Effector CD4-positive, alpha-beta T cell (primary cell): ENCODE measurements around the gene CLCN4.

Source experiments
- DNase-seq: peaks from one replicate; pipeline ENCODE4 v3.0.0-alpha.2; 2020

Gene CLCN4

DNA sequence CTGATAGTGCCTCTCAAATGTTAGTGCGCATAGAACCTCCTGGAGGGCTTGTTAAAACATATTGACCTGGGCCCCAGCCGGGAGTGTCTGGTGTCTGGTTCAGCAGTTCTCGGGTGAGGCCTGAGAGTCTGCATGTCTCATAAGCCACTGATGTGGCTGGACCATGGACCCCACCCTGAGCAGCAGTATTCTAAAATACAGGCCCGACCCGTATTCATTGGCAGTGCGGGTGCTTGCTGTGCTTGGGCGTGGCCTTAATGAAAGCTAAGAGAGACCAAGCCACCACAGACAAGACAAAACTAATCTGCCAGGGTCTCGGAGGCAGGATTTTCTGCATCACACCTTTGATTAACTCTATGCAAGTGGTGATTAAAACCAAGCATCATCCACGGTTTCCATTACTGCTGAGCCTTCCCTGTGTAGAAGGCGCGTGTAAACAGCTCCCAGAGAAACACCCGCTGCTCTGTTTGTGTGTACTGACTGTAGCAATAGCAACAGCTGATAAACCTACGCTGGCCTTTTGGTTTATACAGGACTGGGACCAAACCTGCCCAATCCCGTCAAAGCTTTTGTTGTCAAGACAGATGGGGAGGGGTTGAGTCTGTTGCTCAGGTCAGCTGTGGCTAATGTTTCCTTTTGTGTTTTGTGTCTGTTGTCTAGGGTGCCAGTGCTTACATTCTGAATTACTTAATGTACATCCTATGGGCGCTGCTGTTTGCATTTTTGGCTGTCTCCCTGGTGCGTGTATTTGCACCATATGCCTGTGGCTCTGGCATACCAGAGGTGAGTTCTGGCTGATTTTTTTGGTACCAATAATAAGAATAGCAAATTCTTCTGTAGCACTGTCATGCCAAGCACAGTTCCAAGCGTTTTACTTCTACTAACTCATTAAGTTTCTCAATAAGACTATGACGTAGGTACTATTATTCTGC lies 40.8 kb downstream of the CLCN4 start:
- no peak for DNase-seq

DNA sequence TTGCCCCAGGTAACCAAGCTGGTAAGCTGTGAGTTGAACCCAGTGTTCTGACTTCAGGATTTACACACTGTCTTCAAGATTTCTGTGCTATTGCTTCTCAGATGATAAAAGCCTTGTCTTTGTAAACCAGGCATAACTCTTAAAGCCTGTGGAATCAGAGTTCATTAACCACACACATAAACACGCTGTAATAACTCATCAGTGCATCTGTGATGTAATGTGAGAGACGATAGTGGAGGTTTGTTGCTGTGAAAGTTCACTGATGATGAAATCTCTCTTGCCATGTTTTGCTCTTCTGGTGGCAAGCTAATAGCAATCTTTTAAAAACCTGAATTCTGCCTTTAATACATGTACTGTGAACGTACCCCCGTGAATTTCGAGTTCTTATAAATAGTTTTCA lies 41.5 kb downstream of the CLCN4 start:
- no peak for DNase-seq

DNA sequence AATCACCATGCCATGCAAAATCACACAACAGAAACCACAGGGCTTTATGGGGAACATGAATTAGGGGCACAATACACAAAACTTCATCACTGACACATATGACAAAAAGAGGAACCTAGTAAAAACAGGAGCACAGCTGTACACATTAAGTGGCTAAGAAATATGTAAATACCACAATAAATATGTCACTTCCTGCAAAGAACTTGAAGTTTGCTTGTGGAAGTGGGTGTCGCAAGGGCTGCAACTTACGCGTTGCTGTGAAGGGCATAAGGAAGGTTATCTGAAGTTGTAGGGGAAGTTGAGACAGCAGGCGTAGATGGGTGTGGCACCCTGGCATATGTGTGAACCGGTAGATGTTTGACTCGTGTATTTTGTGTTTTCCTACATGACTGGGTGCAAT lies 42.4 kb downstream of the CLCN4 start:
- DNase-seq = no peak

DNA sequence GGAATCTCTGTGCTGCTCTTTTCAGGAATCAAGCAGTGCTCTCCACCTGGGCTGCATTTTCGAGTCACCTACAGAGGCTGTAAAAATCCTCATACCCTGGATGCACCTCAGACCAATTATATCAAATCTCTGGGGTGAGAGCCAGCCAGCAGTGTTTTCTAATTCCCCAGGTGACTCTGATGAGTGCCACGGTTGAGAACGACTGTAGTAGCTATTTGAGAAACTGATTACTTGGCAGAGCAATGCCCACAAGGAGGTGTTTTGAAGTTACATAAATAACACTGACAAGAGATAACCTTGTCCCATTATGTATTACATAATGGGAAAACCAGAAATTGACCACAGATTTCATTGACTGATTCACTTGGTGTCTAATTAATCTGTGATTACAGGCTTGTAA lies 46.8 kb downstream of the CLCN4 start:
- DNase-seq = no peak

DNA sequence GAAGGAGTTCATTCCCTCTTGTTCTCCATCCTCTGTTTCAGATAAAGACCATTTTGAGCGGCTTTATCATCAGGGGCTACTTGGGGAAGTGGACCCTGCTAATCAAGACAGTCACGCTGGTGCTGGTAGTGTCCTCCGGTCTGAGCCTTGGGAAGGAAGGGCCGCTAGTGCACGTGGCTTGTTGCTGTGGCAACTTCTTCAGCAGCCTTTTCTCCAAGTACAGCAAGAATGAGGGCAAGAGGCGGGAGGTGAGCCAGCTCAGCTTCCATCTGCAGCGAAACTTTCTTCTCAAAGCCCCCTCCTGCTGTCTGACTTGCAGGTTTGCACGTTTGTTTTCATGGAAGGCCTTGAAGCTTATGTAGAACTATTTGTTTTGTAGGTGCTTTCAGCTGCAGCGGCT lies 49.5 kb downstream of the CLCN4 start:
- DNase-seq = no peak

DNA sequence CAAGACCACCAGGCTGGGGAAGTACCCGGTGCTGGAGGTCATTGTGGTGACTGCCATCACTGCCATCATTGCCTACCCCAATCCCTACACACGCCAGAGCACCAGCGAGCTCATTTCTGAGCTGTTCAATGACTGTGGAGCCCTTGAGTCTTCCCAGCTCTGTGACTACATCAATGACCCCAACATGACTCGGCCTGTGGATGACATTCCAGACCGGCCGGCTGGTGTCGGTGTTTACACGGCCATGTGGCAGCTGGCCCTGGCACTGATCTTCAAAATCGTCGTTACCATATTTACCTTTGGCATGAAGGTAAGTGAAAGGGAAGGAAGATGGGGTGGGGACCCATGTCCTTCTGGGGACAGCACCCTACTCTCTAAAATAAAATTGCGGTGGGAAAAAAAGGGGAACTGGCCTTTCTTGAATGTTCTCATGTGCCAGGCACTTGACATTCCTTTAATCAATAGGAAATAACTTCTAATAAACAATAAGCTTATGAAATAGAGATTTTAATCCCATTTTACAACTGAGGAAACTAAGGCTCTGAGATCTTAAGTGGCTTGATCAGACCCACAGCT lies 51.6 kb downstream of the CLCN4 start:
- no peak for DNase-seq

DNA sequence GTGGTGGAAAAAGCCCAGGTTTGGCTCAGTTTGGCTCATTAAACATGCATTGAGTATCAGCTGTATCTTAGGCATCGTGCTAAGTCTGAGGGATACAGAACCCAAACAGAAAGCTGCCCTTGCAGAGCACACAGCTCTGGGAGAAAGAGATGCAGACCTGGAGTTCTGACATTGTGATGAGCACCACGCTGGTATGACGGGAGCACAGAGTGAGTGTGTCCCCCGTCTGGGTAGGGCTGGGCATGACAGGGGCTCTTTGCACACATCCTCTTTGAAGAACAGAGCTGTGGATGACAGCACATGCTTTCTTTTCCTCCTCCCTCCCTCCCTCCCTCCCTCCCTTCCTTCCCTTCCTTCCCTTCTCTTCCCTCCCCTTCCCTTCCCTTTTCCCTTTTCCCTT lies 52.2 kb downstream of the CLCN4 start:
- DNase-seq = no peak

DNA sequence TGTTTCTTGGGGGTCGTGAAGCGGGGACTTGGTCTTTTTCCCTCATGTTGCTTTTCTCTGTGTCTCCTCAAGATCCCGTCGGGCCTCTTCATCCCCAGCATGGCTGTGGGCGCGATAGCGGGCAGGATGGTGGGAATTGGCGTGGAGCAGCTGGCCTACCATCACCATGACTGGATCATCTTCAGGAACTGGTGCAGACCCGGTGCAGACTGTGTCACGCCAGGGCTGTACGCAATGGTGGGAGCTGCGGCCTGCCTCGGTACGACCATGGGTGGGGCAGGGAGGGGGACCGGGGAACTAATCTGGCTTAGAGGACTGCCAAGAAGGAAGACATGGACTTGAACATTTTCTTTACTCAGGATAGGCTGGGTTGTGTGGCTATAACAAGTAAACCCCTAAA lies 55.6 kb downstream of the CLCN4 start:
- no peak for DNase-seq

DNA sequence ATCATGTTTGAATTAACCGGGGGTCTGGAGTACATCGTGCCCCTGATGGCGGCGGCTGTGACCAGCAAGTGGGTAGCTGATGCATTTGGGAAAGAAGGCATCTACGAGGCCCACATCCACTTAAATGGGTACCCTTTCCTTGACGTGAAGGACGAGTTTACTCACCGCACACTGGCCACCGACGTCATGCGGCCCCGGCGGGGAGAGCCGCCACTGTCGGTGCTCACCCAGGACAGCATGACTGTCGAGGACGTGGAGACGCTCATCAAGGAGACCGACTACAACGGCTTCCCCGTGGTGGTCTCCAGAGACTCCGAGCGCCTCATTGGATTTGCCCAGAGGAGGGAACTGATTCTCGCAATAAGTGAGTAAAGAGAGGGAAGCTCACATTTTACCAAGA lies 56.9 kb downstream of the CLCN4 start:
- DNase-seq = no peak

DNA sequence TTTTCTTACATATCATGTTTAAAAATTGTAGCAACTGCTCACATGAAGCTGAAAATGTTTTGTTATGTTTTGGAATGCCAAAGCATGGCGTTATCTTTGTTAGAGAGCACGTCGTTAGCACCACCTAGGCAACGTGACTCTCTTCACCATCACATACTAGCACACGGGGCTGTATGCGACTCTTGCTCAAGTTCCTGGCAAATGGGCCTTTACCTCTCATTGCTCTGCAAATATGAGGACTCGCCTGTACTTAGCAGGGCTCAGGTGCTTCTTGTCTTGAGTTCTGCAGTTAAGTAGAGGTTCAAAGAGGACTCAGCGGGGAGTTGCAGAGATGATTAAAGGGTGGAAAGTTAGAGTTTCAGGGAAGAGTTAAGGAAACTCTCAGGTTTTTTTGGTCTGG lies 59.4 kb downstream of the CLCN4 start:
- no peak for DNase-seq

DNA sequence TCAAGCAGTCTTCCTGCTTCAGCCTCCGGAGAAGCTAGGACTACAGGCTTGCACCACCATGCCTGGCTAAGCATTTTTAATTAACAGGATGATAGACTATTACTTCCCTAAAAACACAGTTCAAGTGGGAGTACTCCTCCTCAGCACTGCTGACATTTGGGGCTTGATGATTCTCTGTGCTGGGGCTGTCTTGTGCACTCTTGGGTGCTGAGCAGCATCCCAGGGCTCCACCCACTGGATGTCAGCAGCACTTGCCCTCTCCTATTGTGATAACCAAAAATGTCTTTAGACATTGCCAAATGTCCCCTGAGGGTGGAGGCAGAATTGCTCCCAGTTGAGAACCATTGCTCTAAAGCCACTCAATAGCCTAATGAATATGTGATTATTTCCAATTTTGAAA lies 60.4 kb downstream of the CLCN4 start:
- DNase-seq = no peak

DNA sequence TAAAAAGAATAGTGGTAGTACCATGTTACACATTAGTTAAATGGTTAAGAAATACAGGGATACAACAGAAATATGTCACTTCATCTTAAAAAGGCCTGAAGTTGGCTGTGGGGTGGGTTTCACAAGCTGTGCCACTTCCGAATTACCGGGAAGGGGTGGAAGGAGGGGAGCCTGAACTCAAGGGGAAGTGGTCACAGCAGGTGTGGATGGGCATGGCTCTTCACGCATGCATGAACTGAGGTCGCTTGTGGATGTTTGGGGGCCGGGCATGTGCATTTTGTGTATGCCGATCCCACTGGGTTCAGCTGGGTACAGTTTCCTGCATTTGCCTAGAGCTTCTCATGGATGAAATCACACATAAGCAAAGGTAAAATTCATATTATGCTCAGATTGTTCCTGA lies 64.9 kb downstream of the CLCN4 start:
- DNase-seq = no peak

DNA sequence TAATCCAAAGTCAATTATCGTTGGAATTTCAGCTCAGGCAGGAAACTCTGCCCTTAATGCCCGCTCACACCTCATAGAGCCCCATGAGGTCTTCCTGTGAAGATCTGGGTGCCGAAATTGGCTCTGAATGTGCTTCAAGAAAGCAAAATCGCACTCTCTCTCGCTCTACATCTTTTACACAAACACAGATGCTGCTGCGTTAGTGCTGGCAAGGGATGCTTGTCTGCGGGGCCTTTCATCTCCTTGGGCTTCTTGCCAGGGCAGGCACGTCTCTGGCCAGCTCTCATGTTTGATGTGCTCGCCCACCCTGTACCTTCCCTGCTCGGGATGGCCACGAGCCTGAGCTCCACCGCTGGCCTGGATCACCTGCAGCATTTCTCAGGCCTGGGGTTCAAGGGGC lies 66.5 kb downstream of the CLCN4 start:
- DNase-seq = no peak

DNA sequence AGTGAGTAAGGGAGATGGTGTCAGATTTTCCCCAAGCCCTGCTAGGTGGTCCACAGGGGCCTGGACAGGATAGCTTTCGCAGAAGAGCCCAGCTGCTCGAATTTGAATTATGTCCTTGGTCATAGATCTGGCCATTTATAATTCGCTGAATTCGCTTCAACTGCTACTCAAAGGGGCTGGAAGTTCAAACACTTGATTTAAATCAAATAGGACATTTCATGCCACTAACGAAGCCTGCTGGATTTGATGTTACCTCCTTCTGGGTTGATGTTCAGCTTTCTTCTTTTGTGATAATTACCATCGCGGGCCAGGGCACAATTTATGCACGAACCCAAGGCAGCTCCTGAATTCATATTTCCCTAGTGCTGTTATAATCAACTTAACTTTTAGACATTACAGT lies 67.0 kb downstream of the CLCN4 start:
- no peak for DNase-seq

DNA sequence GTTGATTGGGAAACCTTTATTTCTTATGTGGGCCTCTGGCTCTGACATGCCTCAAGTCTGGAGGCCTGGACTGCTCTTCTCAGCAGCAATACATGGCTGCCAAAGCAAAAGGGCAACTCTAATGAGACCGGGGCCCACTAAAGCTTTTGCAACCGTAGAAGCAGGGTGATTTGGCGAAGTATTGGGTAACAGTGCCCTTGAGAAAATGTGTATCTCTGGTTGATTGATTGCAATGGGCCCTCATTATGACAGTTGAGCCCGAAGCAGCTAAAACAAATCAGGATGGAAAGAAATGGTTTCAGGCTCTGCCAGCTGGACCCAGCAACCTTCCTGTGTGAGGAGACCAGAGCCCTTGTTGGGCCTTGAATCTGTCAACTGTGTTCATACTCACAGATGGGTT lies 73.4 kb downstream of the CLCN4 start:
- no peak for DNase-seq

DNA sequence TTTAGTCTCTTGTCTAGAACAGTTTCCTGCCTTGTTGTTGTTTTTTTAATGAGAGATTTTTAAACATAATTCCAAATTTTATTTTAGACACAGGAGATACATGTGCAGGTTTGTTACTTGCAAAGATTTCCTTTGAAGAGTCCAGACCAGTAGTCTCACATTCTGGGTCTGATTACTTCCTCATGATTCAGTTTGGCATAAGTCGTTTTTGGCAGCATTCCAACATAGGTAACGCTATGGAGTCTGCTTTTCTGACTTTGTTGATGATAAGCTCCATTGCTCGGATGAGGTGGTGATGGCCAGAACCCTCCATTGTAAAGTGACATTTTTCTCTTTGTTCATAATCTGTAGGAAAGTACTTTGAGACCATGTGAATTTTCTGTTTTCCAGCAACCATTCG lies 74.7 kb downstream of the CLCN4 start:
- no peak for DNase-seq

DNA sequence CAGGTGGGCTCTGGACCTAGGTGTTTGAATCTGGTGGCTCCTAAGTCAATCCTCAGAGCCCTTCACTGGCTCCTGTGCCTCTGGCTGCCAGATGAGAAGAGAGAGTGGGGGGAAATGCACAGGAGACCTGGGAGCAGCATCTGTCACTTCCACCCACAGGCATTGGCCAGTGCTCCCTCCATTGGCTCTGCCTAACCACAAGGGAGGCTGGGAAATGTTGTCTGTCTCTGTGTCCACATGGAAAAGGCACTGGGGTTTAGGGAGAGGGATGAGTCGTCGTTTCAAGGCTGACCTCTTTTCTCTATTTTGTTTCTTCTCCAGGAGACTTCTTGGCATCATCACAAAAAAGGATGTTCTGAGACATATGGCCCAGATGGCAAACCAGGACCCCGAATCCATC lies 76.4 kb downstream of the CLCN4 start:
- no peak for DNase-seq

DNA sequence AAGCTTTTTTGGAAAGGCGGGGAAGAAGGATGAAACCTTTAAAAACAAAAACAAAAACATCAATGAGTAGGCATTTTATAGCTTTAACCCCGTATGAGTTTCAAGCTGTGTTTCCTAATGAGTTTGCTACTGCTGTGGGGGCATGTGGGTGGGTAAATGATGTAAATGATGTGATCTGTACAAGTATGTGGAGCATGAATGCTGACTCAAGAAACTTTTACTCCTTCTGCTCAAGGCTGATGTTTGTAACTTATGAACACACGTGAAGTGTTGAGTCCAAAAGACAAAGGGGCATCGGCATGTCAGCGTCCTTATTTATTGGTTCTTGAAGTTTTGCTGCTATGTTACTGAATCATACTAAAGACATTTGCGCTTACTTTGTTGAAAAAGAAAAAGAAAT lies 76.9 kb downstream of the CLCN4 start:
- DNase-seq = no peak

DNA sequence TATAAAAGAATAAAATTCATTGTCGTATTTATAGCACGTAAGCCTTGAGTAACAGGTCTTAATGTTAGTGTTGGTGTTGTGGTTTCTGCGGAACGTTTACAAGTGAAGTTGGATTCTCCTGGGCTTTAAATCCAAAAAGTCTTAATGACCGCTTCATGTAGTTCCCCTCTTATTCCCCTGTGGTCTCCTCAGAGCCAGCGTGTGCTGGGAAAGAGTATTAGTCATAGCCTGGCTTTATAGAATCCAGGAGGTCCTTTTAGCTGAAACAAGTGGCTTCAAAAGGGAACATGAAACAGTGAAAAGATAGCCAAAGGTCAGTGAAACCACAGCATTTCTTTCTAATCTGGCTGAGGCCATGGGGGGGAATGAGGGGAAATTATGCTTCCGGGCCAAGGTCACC lies 79.1 kb downstream of the CLCN4 start:
- DNase-seq = no peak

DNA sequence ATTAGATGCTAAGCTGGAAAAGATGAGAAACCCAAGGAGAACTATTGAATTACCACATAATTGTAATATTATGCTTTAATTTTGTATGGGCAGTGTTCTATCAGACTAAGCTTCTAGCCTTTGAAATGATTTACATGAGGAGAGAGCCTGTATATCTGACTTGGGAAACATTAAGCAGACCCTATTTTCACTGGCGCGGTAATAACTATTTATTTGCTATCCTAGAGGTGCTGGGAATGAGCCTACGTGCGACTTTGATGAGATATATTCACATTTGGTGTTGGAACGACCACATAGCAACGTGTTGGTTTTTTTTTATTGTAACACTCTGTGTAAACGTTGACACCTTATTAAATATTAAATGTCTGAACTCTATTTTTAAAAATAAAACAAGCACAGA lies 80.5 kb downstream of the CLCN4 start:
- DNase-seq = no peak

DNA sequence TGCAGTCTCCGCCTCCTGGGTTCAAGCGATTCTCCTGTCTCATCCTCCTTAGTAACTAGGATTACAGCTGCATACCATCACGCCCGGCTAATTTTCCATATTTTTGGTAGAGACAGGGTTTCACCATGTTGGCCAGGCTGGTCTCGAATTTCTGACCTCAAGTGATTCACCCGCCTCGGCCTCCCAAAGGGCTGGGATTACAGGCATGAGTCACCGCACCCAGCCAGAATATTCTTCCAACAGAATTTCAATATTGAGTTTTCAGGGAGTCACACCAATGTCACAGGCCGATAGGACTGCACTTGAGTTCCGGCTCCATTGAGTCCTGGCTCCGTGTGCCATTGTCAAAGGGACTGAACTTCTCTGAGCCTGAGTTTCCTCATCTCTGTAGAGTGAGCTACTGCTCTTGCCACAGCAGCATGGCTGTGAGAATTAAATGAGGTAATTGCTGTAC lies 82.9 kb downstream of the CLCN4 start:
- DNase-seq = no peak

DNA sequence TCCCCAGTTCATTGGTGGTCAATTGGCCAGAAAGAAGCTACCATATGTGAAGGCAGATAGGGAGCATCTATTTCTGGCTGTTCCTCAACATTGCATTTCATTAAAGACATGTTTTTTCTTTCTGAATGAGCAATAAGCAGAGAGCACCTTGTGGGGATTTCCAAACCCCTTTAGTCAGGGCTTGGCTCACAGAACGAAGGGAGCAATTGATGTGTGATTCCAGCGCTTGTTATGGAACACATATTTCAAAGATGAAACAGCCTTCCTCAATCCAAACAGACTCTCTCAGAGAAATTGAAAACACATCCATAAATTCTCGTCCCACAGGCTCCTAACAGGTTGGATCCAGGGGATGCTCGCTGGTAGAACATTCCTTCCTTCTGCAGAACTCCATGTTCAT lies 84.1 kb downstream of the CLCN4 start:
- no peak for DNase-seq

DNA sequence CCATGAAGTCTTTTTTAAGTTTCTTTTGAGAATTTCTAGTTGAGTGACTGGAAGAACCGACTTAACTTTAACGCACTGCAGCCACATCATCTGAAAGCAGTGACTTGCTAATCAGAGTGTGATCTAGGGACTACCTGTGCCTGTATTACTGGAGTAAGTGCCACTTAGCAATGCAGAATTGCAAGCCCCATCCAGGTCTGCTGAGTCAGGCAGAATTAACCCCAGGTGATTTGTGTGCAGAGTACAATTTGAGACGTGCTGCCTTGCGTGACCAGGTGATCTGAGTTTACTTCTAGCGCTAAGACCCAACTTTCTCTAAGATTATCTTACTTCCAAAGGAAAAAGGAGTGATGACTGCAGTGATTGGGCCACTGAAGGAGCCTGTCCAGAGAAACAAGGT lies 85.3 kb downstream of the CLCN4 start:
- DNase-seq = no peak

DNA sequence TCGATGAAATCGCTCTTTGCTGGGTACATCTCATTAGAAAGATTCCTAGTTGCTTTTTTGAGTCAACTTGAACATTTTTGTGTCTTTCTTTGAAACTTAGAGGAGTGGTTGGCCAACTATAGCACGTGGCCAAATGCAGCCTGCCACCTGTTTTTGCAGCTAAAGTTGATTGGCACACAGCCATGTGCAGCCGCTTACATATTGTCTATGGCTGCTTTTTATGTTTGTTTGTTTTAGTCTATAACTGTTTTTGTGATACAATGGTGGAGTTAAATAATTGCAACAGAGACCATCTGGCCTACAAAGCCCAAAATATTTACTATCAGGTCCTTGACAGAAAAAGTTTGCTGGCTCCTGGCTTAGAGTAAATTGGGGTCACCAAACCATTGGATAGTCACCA lies 86.3 kb downstream of the CLCN4 start:
- no peak for DNase-seq
